ENCODE data around the gene CD109. TPM values are rescaled to one million over a fixed set of nuclear protein-coding genes. Genes with fewer than 3 reads are reported as not detected.
"Not testable (repeated sequence)": the region's sequence is repeated elsewhere in the genome, so short reads cannot be mapped to it uniquely, and the experiment has no call there.

Gene CD109
- total RNA-seq, 6 experiments from 2014 or later = 32.5 to 56.3 (median 48.9) TPM

DNA sequence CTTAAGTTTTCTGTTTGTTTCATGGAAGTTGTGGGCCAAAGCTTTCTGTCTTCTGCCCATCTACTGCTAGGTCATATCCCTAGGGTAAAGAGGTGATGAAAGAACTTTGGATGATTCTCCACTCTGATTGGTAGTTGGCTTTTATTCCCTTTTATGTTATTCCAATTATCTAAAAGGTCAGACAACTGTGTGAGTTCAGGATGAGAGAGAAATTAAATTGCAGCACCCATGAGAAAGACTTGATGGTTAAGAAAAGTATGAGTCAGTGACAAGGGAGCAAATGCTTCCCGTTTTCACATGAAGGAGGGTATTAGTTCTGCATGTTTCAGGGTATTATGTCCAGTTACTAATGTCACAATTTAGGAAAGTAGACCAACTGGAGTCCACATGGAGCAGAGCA is 136.3 kb downstream of the CD109 start:
- DNase-seq = no peak
- Mint-ChIP-seq H3K4me1 (ENCODE audit: low read depth) (no peaks in the 10 kb centered on the region), H3K4me3 (no peak overlapping the region), H3K36me3 (ENCODE audit: low read depth) (peaks cover 25% of the 10 kb centered on the region), H3K9me3 (no peaks in the 10 kb centered on the region), H3K27me3 (ENCODE audit: insufficient read depth) (no peaks in the 10 kb centered on the region), H3K27ac (no peak overlapping the region)
- no peak for TF ChIP-seq CTCF (IDR thresholded peaks at IDR 0.05)

DNA sequence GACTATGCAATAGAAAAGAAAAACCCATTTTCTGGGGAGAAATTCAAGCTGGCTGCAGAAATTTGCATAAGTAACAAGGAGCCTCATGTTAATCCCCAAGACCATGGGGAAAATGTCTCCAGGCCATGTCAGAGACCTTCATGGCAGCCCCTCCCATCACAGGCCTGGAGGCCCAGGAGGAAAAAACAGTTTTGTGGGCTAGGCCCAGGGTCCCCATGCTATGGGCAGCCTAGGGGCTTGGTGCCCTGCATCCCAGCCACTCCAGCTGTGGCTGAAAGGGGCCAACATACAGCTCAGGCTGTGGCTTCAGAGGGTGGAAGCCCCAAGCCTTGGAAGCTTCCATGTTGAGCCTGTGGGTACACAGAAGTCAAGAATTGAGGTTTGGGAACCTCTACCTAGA is 148.7 kb downstream of the CD109 start:
- H3K4me1 Mint-ChIP-seq (ENCODE audit: low read depth); H3K4me3 Mint-ChIP-seq; DNase-seq; H3K27ac Mint-ChIP-seq; H3K27me3 Mint-ChIP-seq (ENCODE audit: insufficient read depth): not testable (repeated sequence)
- Mint-ChIP-seq H3K9me3 (peaks cover 24% of the 10 kb centered on the region), H3K36me3 (ENCODE audit: low read depth) (peaks cover 48% of the 10 kb centered on the region)

DNA sequence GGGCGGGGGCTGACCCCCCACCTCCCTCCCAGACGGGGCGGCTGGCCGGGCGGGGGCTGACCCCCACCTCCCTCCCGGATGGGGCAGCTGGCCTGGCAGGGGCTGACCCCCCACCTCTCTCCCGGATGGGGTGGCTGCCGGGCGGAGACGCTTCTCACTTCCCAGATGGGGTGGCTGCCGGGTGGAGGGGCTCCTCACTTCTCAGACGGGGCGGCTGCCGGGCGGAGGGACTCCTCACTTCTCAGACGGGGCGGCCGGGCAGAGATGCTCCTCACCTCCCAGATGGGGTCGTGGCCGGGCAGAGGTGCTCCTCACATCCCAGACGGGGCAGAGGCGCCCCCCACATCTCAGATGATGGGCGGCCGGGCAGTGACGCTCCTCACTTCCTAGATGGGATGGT is 155.0 kb downstream of the CD109 start:
- peaks cover 14% of the 10 kb centered on the region for H3K36me3 Mint-ChIP-seq (ENCODE audit: low read depth)
- H3K4me3 Mint-ChIP-seq; H3K9me3 Mint-ChIP-seq; H3K27me3 Mint-ChIP-seq (ENCODE audit: insufficient read depth); H3K4me1 Mint-ChIP-seq (ENCODE audit: low read depth); H3K27ac Mint-ChIP-seq; DNase-seq: not testable (repeated sequence)

DNA sequence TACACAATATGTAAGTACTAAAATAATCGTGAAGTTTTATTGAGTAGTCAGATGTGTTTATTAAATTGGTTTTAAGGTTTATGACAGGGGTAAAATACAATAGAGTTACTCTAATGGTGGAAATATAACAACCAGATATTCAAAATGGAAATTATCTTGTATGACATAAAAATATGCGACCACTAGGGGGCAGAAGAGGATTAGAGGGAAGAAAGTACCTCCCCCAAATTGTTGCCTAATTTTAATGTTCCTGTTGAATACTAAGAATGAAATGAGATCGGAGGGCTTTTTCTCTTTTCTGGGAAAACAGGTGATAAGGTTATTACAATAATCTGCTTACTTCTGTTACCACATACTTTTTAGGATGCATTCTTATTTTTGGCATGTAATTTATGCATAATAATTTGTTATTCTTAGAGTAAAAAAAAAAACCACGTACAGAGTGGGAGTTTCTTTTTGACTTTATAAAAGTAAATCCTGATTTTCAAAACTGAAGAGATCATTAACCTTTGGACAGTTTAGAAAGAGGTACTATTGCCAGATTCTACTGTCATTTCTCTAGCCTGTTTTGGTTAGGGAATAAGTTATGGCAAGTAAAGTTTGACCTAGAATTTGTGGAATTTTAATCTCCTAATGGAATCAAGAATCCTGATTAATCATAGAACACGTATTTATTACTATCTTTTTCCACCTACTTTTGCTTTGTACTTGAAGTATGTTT is 159.2 kb downstream of the CD109 start:
- 0 out of 2 replicates have a peak, but pooled peaks cover 1% of the 10 kb centered on the region for H3K36me3 Mint-ChIP-seq (ENCODE audit: low read depth)
- H3K9me3 Mint-ChIP-seq = no peaks in the 10 kb centered on the region
- no peak overlapping the region for H3K27ac Mint-ChIP-seq
- peak overlapping the region; percentile 56; the same call in 1 of the 2 replicates for H3K4me3 Mint-ChIP-seq
- peak; percentile 43 for DNase-seq
- peaks cover 9% of the 10 kb centered on the region for H3K4me1 Mint-ChIP-seq (ENCODE audit: low read depth)
- no peaks in the 10 kb centered on the region for H3K27me3 Mint-ChIP-seq (ENCODE audit: insufficient read depth)
- TF ChIP-seq CTCF (IDR thresholded peaks at IDR 0.05) = peak; percentile 97

GRCh38 chr6:73857341-73857890 is 161.4 kb downstream of the CD109 start:
- no peak overlapping the region for H3K27ac Mint-ChIP-seq
- H3K4me1 Mint-ChIP-seq (ENCODE audit: low read depth) = peaks cover 9% of the 10 kb centered on the region
- no peak overlapping the region for H3K4me3 Mint-ChIP-seq
- no peaks in the 10 kb centered on the region for H3K36me3 Mint-ChIP-seq (ENCODE audit: low read depth)
- H3K27me3 Mint-ChIP-seq (ENCODE audit: insufficient read depth) = no peaks in the 10 kb centered on the region
- DNase-seq = no peak
- no peaks in the 10 kb centered on the region for H3K9me3 Mint-ChIP-seq
- TF ChIP-seq CTCF (IDR thresholded peaks at IDR 0.05) = no peak

DNA sequence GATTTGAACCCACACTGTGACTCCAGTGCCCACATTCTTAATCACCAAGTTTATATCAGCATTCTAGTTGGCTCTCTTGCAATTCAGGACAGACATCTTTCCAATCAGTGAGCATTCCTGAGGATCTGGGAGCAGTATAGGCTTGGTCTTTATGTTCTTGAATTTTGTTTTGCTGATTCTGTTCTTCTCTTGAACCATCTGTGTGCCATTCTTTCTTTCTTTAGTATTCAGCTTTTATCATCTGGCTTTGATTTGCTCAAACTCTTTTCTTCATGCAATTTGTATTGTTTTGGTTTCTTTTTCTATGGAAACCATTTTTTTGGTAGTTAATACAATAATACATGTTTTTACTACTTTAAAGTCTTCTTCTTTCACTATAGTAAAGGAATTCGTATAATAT is 162.4 kb downstream of the CD109 start:
- Mint-ChIP-seq H3K4me3 (no peak overlapping the region), H3K27me3 (ENCODE audit: insufficient read depth) (no peaks in the 10 kb centered on the region), H3K4me1 (ENCODE audit: low read depth) (peaks cover 9% of the 10 kb centered on the region), H3K27ac (no peak overlapping the region), H3K36me3 (ENCODE audit: low read depth) (no peaks in the 10 kb centered on the region), H3K9me3 (no peaks in the 10 kb centered on the region)
- TF ChIP-seq CTCF (IDR thresholded peaks at IDR 0.05) = no peak
- no peak for DNase-seq
